GM23338 (cell line): Measurements from ENCODE around the gene RHEX. TPM values are rescaled to one million over a fixed set of nuclear protein-coding genes. Genes with fewer than 3 reads are reported as not detected.

Experiments used
- ATAC-seq: fragments of 200-7000 bp; cut with Tn5 transposase; 3 replicates; pipeline ENCODE4 v1.9.1; 2020
- DNase-seq: peaks from one replicate; pipeline ENCODE4 v3.0.0-alpha.2; 2015; ENCODE audit warnings: low spot score
- H2AFZ ChIP-seq: fragments of 200-600 bp; sonication (generic); 2 replicates; pipeline ENCODE4 v1.8.0; 2016; ENCODE audit warnings: antibody characterized with exemption, mild to moderate bottlenecking, moderate library complexity
- H3F3A ChIP-seq: fragments of 200-600 bp; sonication (generic); replicated peaks from 2 replicates; pipeline ENCODE4 v1.8.0; 2017; ENCODE audit warnings: antibody characterized with exemption, mixed run types, low read depth
- H3K27ac ChIP-seq: fragments of 200-600 bp; sonication (generic); 2 replicates; pipeline ENCODE4 v1.6.1; 2016; ENCODE audit warnings: low read depth
- H3K27me3 ChIP-seq: fragments of 200-600 bp; sonication (generic); 2 replicates; pipeline ENCODE4 v1.8.0; 2016; ENCODE audit warnings: mild to moderate bottlenecking, mixed run types, moderate library complexity; ENCODE audit not compliant: insufficient read depth
- H3K36me3 ChIP-seq: fragments of 200-600 bp; sonication (generic); 2 replicates; pipeline ENCODE4 v1.8.0; 2016; ENCODE audit warnings: mild to moderate bottlenecking; ENCODE audit not compliant: insufficient read depth
- H3K4me1 ChIP-seq: fragments of 200-600 bp; sonication (generic); 2 replicates; pipeline ENCODE4 v1.8.0; 2016; ENCODE audit warnings: mild to moderate bottlenecking, moderate library complexity; ENCODE audit not compliant: insufficient read depth
- H3K4me2 ChIP-seq: fragments of 200-600 bp; sonication (generic); 2 replicates; pipeline ENCODE4 v1.7.1; 2017; ENCODE audit warnings: mixed run types
- H3K4me3 ChIP-seq: fragments of 200-600 bp; sonication (generic); 2 replicates; pipeline ENCODE4 v1.6.1; 2016; ENCODE audit warnings: mixed run types
- H3K79me2 ChIP-seq: fragments of 200-600 bp; sonication (generic); replicated peaks from 2 replicates; pipeline ENCODE4 v1.8.0; 2017; ENCODE audit warnings: mild to moderate bottlenecking; ENCODE audit not compliant: insufficient read depth
- H3K9me2 ChIP-seq: fragments of 200-600 bp; sonication (generic); 2 replicates; pipeline ENCODE4 v1.8.0; 2017; ENCODE audit not compliant: insufficient read depth
- H4K20me1 ChIP-seq: fragments of 200-600 bp; sonication (generic); replicated peaks from 2 replicates; pipeline ENCODE4 v1.8.0; 2017; ENCODE audit warnings: mild to moderate bottlenecking; ENCODE audit not compliant: insufficient read depth
- H3K27ac Mint-ChIP-seq: 2 replicates; pipeline ENCODE4 v1.8.0; 2020; ENCODE audit warnings: inconsistent platforms, mild to moderate bottlenecking, moderate library complexity, mixed read lengths
- H3K27me3 Mint-ChIP-seq: 3 replicates; pipeline ENCODE4 v1.8.0; 2022; ENCODE audit warnings: low read depth, mild to moderate bottlenecking, moderate library complexity, mixed read lengths, inconsistent platforms; ENCODE audit not compliant: insufficient read depth, poor library complexity
- H3K36me3 Mint-ChIP-seq: 3 replicates; pipeline ENCODE4 v1.8.0; 2021; ENCODE audit warnings: low read depth, mild to moderate bottlenecking, inconsistent platforms, moderate library complexity, mixed read lengths
- H3K4me1 Mint-ChIP-seq: 3 replicates; pipeline ENCODE4 v1.8.0; 2020; ENCODE audit warnings: mild to moderate bottlenecking, inconsistent platforms, mixed read lengths
- H3K4me3 Mint-ChIP-seq: 3 replicates; pipeline ENCODE4 v1.8.0; 2021; ENCODE audit warnings: moderate library complexity, mild to moderate bottlenecking, inconsistent platforms, mixed read lengths
- H3K9me3 Mint-ChIP-seq: 3 replicates; pipeline ENCODE4 v1.8.0; 2020; ENCODE audit warnings: moderate library complexity, mild to moderate bottlenecking, inconsistent platforms, mixed read lengths
- CREB1 ChIP-seq: fragments of 250-450 bp; sonication (Bioruptor Pico); IDR thresholded peaks from 2 replicates; pipeline ENCODE4 v1.5.0; 2020; ENCODE audit warnings: low read depth, mild to moderate bottlenecking, moderate library complexity
- EZH2 ChIP-seq: fragments of 200-600 bp; sonication (generic); IDR thresholded peaks from one replicate; pipeline ENCODE4 v1.8.0; 2017; ENCODE audit warnings: antibody characterized with exemption, mild to moderate bottlenecking, low read depth; ENCODE audit not compliant: unreplicated experiment
- EZH2phosphoT487 ChIP-seq: fragments of 200-600 bp; sonication (generic); IDR thresholded peaks from one replicate; pipeline ENCODE4 v1.8.1; 2018; ENCODE audit warnings: antibody characterized with exemption; ENCODE audit not compliant: unreplicated experiment
- JUNB ChIP-seq: IDR thresholded peaks from one replicate; pipeline ENCODE4 v1.6.1; 2016; ENCODE audit warnings: antibody characterized with exemption; ENCODE audit not compliant: unreplicated experiment
- NANOG ChIP-seq: IDR thresholded peaks from 2 replicates; pipeline ENCODE4 v1.6.1; 2016; ENCODE audit warnings: antibody characterized with exemption, borderline replicate concordance
- POLR2AphosphoS5 ChIP-seq: IDR thresholded peaks from 2 replicates; pipeline ENCODE4 v1.6.1; 2016; ENCODE audit warnings: antibody characterized with exemption, low read depth
- STAT1 ChIP-seq: IDR thresholded peaks from one replicate; pipeline ENCODE4 v1.6.1; 2016; ENCODE audit warnings: antibody characterized with exemption; ENCODE audit not compliant: unreplicated experiment
- ZNF114 ChIP-seq: fragments of 250-450 bp; sonication (Bioruptor Pico); IDR thresholded peaks from 2 replicates; pipeline ENCODE4 v1.5.0; 2020; ENCODE audit warnings: mild to moderate bottlenecking, moderate library complexity
- ZNF331 ChIP-seq: fragments of 250-450 bp; sonication (Bioruptor Pico); IDR thresholded peaks from 2 replicates; pipeline ENCODE4 v1.5.0; 2020; ENCODE audit warnings: low read depth, mild to moderate bottlenecking, moderate library complexity
- polyA plus RNA-seq: library from polyadenylated mRNA; unstranded; fragments of >200 nt; fragmentation: Nextera tagmentation; extraction: Ambion mirVana; gene quantifications from 2 replicates; pipeline ENCODE4 v1.2.1, GENCODE V29; 2016
- total RNA-seq: library from RNA; depleted of rRNA; stranded (reverse); fragments of >200 nt; shearing (Covaris generic); gene quantifications from 2 replicates; pipeline ENCODE4 v1.2.3, GENCODE V29; 2014
- TF ChIP-seq, protein P1 (sequence below), 2 experiments: fragments of 200-600 bp in 1 of 2; sonication (generic) in 1 of 2; conservative IDR thresholded peaks; 2 replicates each; pipeline versions ENCODE4 v1.5.1 to v1.6.1; 2016 to 2017; ENCODE audit warnings: antibody characterized with exemption in 2 of 2, low read depth in 2 of 2, mild to moderate bottlenecking in 2 of 2, moderate library complexity in 1 of 2
- TF ChIP-seq, protein P2 (sequence below): IDR thresholded peaks from one replicate; pipeline ENCODE4 v1.6.1; 2018; ENCODE audit warnings: antibody characterized with exemption; ENCODE audit not compliant: unreplicated experiment
- TF ChIP-seq, protein P3 (sequence below): IDR thresholded peaks from 2 replicates; pipeline ENCODE4 v1.6.1; 2016; ENCODE audit warnings: antibody characterized with exemption

Gene RHEX
- total and polyA plus RNA-seq, 2 experiments from 2014 or later, result not detected

DNA sequence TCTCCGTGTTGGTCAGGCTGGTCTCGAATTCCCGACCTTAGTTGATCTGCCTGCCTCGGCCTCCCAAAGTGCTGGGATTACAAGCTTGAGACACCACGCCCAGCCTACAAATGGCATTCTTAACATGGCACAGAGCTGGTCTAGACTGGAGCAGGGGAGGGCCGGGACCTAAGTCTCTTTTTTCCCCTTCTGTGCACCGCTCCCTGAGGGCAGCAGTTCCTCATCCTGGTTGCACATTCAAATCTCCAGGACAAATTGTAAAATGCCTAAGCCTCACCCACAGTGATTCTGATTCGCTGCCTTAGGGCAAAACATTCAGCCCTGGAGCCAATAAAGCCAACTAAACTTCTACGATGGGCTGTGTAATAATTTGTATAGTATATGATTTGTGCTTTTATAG is 74.4 kb downstream of the RHEX start:
- Histone ChIP-seq H3K27ac (no peak overlapping the region), H3F3A (no peaks in the 10 kb centered on the region), H4K20me1 (no peaks in the 10 kb centered on the region), H3K4me3 (no peak overlapping the region), H3K4me2 (no peak overlapping the region), H3K27me3 (no peaks in the 10 kb centered on the region), H3K36me3 (no peaks in the 10 kb centered on the region), H3K9me2 (no peaks in the 10 kb centered on the region), H2AFZ (no peak overlapping the region), H3K4me1 (no peaks in the 10 kb centered on the region), H3K79me2 (no peaks in the 10 kb centered on the region)
- Mint-ChIP-seq H3K27ac (no peak overlapping the region), H3K9me3 (peaks cover 8% of the 10 kb centered on the region), H3K4me3 (no peak overlapping the region), H3K27me3 (no peaks in the 10 kb centered on the region), H3K4me1 (no peaks in the 10 kb centered on the region), H3K36me3 (no peaks in the 10 kb centered on the region)
- TF ChIP-seq CREB1 (CRISPR knock-in tag) (no peak), JUNB (no peak), ZNF114 (CRISPR knock-in tag) (no peak), STAT1 (no peak), POLR2AphosphoS5 (no peak), EZH2 (no peak)
- TF ChIP-seq, protein P1, sequence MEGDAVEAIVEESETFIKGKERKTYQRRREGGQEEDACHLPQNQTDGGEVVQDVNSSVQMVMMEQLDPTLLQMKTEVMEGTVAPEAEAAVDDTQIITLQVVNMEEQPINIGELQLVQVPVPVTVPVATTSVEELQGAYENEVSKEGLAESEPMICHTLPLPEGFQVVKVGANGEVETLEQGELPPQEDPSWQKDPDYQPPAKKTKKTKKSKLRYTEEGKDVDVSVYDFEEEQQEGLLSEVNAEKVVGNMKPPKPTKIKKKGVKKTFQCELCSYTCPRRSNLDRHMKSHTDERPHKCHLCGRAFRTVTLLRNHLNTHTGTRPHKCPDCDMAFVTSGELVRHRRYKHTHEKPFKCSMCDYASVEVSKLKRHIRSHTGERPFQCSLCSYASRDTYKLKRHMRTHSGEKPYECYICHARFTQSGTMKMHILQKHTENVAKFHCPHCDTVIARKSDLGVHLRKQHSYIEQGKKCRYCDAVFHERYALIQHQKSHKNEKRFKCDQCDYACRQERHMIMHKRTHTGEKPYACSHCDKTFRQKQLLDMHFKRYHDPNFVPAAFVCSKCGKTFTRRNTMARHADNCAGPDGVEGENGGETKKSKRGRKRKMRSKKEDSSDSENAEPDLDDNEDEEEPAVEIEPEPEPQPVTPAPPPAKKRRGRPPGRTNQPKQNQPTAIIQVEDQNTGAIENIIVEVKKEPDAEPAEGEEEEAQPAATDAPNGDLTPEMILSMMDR (conservative IDR thresholded peaks at IDR 0.05; ENCODE audit: low read depth in 2 of 2), result no peak
- no peak for DNase-seq
- no peak for ATAC-seq

DNA sequence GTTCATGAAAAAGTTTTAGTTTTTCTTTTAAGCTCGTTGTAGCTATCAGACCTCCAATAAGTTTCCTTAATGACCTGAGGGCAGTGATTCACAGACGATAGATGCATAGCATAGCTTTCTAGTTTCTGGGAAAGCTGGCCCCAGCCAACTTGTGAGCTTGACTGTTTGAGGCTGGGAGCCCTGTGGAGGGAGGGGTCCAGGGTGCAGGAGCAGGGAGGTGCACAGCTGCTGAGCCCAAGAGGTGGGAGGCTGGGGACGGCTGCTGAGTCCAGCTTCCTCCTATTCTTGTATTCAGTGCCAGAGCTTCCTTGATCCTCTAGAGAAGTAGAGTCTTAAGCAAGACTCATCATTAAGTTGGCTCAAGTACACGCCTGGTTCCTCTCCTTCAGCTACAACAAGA is 75.2 kb downstream of the RHEX start:
- DNase-seq (no peak), ATAC-seq (no peak)
- Mint-ChIP-seq H3K27me3 (no peaks in the 10 kb centered on the region), H3K4me1 (no peaks in the 10 kb centered on the region), H3K36me3 (no peaks in the 10 kb centered on the region), H3K9me3 (peaks cover 4% of the 10 kb centered on the region; the same call in 1 of the 3 replicates), H3K27ac (no peak overlapping the region), H3K4me3 (no peak overlapping the region)
- H3K27me3 ChIP-seq, result no peaks in the 10 kb centered on the region
- no peaks in the 10 kb centered on the region for H4K20me1 ChIP-seq
- H3K27ac ChIP-seq, result no peak overlapping the region
- no peak overlapping the region for H2AFZ ChIP-seq
- no peaks in the 10 kb centered on the region for H3K9me2 ChIP-seq
- H3K4me2 ChIP-seq, result no peak overlapping the region
- no peaks in the 10 kb centered on the region for H3K79me2 ChIP-seq
- no peaks in the 10 kb centered on the region for H3F3A ChIP-seq
- H3K4me3 ChIP-seq, result no peak overlapping the region
- TF ChIP-seq CREB1 (CRISPR knock-in tag), result no peak
- H3K4me1 ChIP-seq, result no peaks in the 10 kb centered on the region
- H3K36me3 ChIP-seq, result no peaks in the 10 kb centered on the region

DNA sequence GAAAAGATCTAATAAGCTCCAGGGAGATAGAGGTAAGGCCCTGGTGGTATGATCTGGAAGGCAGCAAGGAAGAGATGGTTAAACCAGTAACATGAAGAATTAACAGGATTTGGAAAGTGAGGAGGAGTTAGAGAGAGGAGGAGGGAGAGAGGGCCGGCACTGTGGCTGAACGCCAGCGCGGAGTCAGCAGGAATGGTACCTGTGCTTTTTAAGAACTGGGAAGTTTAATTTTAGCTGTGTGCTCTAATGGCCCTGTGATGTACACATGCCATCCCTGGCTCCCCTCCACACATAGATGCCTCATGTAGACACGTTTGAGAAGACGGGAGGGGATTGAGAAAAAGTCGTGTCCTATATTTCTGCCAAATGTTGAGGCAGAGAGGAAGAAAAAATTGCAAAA is 78.1 kb downstream of the RHEX start:
- Mint-ChIP-seq H3K27me3 (no peaks in the 10 kb centered on the region), H3K4me3 (no peak overlapping the region), H3K9me3 (no peaks in the 10 kb centered on the region), H3K4me1 (peaks cover 4% of the 10 kb centered on the region; the same call in 2 of the 3 replicates), H3K36me3 (no peaks in the 10 kb centered on the region), H3K27ac (no peak overlapping the region)
- TF ChIP-seq, protein P2, sequence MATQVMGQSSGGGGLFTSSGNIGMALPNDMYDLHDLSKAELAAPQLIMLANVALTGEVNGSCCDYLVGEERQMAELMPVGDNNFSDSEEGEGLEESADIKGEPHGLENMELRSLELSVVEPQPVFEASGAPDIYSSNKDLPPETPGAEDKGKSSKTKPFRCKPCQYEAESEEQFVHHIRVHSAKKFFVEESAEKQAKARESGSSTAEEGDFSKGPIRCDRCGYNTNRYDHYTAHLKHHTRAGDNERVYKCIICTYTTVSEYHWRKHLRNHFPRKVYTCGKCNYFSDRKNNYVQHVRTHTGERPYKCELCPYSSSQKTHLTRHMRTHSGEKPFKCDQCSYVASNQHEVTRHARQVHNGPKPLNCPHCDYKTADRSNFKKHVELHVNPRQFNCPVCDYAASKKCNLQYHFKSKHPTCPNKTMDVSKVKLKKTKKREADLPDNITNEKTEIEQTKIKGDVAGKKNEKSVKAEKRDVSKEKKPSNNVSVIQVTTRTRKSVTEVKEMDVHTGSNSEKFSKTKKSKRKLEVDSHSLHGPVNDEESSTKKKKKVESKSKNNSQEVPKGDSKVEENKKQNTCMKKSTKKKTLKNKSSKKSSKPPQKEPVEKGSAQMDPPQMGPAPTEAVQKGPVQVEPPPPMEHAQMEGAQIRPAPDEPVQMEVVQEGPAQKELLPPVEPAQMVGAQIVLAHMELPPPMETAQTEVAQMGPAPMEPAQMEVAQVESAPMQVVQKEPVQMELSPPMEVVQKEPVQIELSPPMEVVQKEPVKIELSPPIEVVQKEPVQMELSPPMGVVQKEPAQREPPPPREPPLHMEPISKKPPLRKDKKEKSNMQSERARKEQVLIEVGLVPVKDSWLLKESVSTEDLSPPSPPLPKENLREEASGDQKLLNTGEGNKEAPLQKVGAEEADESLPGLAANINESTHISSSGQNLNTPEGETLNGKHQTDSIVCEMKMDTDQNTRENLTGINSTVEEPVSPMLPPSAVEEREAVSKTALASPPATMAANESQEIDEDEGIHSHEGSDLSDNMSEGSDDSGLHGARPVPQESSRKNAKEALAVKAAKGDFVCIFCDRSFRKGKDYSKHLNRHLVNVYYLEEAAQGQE, result no peak
- TF ChIP-seq EZH2phosphoT487 (no peak), EZH2 (no peak), CREB1 (CRISPR knock-in tag) (no peak), NANOG (no peak), STAT1 (no peak), ZNF331 (CRISPR knock-in tag) (no peak)
- TF ChIP-seq, protein P3, sequence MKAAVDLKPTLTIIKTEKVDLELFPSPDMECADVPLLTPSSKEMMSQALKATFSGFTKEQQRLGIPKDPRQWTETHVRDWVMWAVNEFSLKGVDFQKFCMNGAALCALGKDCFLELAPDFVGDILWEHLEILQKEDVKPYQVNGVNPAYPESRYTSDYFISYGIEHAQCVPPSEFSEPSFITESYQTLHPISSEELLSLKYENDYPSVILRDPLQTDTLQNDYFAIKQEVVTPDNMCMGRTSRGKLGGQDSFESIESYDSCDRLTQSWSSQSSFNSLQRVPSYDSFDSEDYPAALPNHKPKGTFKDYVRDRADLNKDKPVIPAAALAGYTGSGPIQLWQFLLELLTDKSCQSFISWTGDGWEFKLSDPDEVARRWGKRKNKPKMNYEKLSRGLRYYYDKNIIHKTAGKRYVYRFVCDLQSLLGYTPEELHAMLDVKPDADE, result no peak
- Histone ChIP-seq H3K27ac (no peak overlapping the region), H2AFZ (no peak overlapping the region), H3K36me3 (no peaks in the 10 kb centered on the region), H3K79me2 (no peaks in the 10 kb centered on the region), H3K4me1 (peaks cover 4% of the 10 kb centered on the region; the same call in 1 of the 2 replicates), H3K27me3 (no peaks in the 10 kb centered on the region), H3K4me2 (no peak overlapping the region), H3K4me3 (no peak overlapping the region), H4K20me1 (no peaks in the 10 kb centered on the region), H3F3A (no peaks in the 10 kb centered on the region), H3K9me2 (no peaks in the 10 kb centered on the region)
- ATAC-seq (no peak), DNase-seq (no peak)
